HG03558 (cell line): ENCODE measurements around the gene GNG11.
A peak's percentile ranks its signal among the peaks of the same experiment; 100 is the strongest.

Experiments
- ATAC-seq: cut with Tn5 transposase; IDR thresholded peaks from one replicate; pipeline ENCODE4 v1.9.1; 2021; ENCODE audit warnings: moderate number of reproducible peaks; ENCODE audit not compliant: unreplicated experiment; ENCODE audit errors: extremely low read depth

The GNG11 gene

DNA sequence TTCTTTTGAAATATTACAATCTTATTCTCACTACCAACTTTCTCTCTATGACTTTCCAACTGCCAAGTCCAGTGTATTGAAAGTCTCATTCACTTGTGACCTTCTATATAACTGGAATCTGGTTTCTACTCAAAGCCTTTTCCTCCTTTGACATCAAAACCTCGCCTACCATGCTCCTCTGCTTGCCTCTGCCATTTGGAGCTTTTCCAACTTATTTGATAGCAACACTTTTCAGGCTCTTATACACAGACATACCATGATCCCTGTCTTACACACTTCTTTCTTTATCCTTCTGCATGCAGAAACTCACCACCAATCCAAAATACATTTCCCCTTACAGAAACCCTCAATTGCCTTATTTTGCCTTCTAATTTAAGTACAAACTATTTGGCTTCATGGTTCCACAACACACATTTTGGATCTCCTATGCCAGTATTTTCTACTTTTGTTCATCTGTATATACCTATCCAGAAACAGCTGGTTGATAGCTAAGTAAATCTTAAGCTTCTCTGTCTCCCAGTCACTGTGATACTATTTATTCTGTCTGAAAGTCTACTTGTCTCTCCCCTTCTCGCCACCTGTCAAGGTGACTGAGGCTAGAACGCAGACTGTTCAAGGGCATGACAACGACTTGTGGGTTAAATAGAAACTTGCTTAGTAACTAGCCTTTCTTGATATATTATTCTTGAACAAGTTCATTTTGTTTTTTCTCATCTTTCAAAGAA lies 22.4 kb downstream of the GNG11 start:
- no peak for ATAC-seq

DNA sequence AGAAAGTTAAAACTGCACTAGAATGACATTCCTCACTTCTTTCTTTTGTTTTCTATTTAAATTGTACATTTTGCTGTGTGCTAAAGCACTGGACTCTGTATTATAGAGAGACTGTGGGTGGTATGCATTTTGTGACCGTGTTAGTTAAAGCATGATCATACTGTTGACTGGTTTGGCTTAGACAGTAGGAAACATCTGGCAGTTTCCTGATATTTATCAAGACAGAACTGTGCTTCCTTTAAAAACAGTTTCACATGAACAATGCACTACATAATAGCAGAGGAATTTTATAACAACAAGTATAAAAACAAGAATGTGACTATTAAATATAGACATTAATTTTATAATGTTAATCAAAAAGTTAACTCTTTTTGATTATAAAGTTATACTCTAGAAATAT lies 23.1 kb downstream of the GNG11 start:
- ATAC-seq: no peak

DNA sequence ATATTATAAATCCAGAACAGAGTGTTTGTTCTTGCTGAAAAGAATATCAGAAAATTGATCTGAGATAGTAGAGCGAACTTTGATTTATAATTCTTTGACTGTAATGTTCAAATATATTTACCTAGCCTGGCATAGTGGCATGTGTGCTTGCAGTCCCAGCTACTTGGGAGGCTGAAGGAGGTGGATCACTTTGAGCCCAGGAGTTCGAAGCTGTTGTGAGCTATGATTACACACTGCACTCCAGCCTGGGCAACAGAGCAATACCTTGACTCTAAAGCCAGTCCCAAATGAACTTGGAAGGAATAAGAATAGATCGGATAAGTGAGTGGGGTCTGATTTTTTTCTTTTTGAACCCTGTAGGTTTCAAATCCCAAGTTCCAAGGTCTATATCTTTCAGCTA lies 23.5 kb downstream of the GNG11 start:
- no peak for ATAC-seq

DNA sequence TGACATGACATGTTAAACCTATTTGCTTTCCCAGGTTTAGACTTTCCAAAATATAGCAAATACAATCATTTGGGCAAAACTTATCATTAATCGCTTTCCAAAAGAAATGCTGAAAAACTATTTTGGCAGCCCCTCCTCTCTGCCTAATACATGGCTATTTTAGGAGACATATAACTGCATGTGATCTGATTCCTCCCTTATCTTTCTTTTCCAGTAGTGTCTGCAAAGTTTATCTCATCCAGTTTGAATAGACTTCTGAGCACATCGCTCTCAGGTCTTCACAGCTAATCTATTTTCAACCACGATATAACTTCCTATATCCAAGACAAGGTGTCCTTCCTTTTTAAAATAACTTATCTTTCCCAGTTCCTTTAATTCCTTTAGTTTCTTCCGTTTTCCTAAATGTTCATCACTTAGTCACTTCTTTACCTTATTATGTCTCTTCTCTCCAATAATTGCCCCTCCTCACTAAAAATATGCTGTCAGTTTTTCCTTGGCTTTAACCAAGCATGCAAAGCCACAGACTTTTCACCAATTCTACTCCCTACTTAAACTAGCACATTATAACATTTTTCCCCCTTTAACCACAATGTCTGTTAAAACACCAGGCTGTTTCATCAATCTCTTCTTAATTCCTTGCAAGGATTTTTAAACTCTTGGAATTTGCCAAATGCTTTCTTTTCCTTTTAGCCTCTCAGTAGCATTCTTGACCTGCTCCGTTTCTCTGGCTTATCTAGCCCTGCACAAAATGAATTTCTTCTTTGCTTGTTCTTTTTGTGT lies 24.4 kb downstream of the GNG11 start:
- ATAC-seq: no peak

DNA sequence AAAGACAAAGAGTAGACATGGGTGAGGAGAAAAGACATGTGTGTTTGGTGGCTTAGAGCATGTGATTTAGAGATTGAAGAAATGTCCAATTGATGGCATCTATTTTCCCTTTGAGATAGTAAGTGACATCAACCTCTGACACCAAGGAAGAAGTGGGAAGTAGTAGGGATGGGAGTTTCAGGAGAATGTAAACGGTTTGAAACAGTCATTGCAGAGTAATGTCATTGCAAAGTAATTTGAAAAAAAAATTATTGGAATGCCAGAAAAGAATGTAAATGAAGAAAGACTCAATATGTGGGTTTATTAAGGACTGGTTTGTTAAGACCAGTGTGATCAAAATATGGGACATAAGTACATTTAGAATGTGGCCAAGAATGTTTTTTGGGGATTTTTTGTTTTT lies 26.6 kb downstream of the GNG11 start:
- ATAC-seq: no peak

DNA sequence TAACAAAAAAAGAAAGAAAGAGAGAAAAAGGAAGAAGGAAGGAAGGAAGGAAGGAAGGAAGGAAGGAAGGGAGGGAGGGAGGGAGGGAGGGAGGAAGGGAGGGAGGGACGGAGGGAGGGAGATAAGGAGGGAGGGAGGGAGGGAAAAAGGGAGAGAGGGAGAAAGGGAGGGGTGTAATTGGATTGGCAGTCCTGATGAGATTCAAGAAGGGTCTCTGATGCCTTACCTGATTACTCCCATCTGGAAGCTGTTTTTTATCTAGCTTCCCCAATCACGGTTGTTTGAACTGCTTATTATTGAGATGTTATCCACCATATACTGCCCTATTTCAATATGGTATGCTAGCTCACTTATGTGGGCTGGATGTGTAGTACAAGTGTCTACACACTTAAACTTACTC lies 27.3 kb downstream of the GNG11 start:
- no peak for ATAC-seq

DNA sequence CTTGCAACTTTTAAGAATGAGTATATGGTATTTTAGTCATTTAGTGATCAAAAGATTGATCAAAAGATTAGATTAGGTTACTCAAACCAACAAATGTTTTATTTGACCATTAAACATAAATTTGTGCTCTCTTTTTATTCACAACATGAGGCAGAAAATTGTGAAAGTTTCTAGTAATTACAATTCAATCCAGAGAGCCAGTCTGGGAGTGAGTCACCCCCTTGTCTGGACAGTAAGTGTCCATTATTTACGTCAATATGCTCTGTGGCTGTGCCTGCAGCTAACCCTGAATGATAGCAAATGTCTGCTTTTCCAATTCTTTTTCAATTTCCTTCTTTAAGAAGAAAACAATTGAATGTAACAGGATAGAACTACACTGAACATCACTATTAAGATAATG lies 27.9 kb downstream of the GNG11 start:
- no peak for ATAC-seq

DNA sequence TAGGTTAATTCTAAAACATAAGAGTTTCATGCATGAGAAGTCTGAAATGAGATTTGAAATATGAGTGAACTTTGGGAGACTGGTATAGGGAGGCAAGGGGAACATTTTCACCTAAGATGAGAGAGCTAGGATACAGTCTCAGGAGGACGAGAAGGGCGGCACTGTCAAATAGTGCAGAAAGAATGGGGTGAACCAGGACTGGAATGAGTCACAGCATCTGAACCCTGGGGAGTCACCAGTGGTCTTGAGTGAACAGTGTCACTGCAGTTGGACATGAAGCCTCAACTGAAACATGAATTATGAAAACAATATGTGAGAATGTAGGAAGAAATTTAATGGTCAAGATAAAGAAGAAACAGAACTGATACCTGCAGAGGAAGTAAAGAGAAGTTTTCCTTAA lies 33.8 kb downstream of the GNG11 start:
- peak; percentile 75 for ATAC-seq

DNA sequence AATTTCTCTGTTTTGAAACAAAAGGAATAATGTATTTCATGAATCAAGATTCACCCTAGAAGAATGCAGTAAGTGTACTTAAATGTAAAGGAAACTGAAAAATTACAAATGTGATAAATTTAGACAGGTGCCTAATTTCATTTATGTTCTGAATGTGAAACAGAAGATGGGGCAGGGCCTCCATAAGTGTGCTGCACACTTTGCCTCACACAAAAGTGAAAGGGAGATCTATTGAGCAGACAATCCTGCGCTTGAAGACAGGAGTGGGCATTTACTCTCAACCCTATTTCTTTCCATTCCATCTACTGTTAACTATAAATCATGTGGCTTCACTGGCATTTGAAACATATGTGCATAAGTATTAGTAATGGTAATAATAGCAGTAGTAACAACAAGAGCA lies 36.2 kb downstream of the GNG11 start:
- ATAC-seq: no peak

DNA sequence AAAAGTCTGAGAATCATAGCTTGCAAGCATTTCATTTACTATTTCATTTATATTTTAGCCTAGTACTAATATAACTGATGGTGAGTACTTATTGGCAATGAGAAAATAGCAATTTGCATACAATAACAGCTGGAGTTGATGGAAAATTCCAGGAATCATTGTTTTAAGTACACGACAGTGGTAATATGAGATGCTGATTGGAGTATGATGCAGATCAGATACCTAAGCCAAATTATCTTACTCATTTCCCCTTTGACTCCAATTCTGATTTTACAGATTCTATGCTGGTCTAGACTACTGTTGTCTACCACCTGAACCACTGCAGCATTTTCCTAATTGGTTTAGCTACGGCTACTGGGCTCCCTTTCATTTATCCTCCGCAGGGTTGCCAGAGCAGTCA lies 36.7 kb downstream of the GNG11 start:
- no peak for ATAC-seq

DNA sequence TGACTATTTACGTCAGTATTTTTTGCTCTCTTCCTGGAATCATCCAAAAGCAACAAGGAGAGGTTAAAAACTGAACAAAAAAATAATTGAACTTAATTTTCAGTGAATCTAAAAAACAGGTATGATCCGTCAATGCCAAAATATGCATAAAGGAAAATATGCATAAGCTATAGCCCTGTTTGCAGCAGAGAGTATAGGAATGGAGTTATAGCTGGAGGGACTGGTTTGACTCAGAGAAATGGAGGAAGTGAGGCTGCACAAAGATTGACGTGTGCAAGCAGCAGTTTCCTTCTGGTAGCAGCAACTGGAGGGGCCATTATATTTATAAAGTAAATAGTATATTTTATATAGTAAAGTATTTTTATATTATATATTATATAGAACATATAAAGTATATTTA lies 37.1 kb downstream of the GNG11 start:
- ATAC-seq: no peak

DNA sequence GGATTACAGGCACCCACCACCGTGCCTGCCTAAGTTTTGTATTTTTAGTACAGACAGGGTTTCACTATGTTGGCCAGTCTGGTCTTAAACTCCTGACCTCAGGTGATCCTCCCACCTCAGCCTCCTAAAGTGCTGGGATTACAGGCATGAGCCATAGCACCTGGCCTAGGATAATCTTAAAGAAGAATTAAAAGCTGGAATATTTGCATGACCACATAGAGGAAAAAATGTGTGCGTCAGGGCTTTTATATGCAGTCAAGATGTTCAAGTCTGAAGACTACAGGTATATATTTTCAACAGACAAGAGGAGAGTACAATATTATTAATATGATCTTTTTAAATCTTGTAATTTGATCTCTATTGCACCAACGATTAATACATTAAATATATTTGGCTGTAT lies 39.5 kb downstream of the GNG11 start:
- ATAC-seq: no peak

DNA sequence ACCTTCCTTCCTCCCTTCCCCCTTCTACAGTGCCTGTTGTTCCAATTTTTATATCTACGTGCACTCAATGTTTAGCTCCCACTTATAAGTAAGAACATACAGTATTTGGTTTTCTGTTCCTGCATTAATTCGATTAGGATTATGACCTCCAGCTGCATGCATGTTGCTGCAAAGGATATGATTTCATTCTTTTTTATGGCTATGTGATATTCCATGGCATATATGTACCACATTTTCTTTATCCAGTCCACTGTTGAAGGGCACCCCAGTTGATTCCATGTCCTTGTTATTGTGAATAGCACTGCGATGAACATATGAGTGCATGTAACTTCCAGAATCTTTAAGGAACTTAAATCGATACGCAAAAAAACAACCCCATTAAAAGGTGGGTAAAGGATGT lies 42.7 kb downstream of the GNG11 start:
- no peak for ATAC-seq

DNA sequence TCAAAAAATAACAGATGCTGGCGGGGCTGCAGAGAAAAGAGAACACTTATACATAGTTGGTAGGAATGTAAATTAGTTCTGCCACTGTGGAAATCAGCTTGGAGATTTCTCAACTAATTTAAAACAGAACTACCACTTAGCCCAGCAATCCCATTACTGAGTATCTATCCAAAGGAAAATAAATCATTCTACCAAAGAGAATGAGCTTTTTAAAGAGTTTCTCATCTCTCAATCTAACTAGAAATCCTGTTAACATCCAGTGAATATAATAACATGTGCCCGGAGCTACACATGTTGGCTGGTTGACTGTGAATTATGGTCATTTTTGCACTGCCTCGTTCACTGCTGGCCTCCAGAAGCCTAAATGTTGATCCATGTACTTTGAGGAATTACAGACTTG lies 43.3 kb downstream of the GNG11 start:
- ATAC-seq: no peak

DNA sequence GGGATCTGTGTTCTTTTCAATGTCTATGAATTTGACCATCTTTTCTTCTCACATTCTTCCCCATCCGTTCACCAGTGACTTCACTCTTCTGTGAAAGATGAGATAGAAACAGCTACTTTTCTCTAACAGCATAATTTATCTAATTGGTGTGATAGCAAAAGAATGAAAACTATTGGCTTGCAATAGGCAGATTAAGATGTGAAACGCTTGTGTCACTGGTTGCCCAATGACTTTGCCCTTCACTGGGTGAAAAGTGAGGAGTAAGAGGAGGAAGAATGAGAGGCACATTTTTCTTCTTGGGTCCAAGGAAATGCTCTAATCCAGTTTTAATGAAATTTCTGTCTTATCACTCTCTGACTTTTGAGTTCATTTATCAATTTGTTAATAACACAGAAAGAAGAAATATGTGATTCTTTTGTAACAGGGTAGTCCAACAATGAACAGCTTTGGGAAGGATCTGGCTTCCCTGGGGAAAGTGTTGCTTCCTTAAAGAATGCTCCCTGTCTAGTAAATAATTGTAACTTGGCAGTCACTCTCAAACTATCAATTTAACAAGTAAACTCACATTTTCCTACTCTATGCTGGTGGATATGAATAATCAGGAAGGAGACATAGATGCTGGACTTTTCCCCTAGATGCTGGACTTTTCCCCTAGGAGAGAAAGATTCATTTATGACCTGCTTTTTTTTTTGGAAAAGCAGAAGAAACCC lies 47.5 kb downstream of the GNG11 start:
- no peak for ATAC-seq

DNA sequence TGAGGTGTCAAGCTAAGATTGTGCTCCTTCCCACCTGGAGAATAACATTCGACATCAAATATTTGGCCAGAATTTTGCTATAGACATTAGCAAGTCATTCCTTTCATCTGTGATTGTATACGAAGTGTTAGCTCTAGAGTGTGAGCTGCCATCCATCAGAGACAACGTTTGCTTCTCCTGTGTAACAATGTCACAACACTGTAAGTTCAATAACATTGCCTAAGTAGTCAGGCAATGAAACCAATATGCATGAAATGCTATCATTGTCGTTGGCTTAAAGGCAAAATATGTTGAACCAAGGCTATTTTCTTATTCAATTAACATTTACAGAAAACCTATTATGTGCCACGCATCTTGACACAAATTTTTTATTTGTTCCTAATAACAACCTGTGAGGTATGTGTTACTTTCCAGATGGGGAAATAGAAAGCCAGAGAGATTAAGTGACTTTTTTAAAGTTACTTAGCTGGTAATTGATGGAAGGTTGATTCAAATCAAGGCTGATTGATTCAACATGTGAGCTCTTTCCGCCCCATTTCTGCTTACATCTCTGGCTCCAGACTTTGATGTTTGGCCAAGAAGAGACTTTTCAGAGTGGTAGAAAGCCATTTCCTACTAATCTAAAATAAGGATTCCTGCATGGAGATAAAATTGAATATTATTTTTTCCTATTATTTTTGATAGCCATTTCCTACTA lies 50.6 kb downstream of the GNG11 start:
- ATAC-seq: no peak

DNA sequence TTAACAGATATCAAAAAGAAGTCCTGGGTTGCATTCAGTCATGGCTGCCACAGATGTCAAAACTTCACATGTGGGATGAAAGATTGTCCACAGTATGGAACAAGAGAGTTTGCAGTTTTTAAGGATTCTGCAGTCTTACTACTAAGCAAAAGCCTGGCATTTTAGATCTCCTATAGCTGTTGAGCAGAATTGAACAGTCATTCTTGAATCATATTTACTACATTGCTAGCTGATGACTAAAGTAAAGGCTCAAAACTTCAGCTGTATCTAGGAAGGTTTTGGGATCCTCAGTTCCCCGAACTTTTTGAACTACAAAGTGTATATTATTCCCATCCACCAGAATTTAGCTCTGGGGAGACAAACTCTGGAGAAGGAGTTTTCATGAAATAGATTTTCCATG lies 51.6 kb downstream of the GNG11 start:
- no peak for ATAC-seq

DNA sequence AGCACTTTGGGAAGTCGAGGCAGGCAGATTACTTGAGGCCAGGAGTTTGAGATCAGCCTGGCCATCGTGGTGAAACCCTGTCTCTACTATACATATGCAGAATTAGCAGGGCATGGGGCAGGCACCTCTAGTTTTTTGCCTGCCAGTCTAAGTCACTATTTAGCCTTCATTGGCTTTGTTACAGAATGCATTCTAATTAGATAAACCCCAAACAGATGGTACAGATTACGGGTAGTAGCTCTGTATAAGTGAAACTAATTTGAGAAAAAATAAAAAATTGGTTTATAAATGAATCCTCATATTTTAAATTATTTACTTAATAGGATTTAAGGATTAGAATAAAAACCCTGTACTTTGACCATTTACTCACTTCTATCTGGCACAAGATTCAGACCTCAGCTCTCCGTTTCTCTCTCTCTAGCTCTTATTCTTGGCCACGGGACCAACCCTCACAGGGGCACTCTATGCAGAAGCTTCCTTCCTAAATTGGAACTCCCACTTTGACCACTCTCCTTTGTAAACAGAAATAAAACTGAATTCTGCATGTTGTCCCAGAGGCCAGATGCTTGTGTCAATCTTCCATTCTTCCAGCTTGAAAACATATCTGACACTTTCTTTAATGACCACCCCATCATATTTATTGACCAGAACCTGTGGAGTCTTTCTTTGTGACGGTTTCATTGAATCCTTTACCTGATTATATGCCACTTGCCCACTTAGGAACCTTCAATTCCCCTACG lies 55.8 kb downstream of the GNG11 start:
- no peak for ATAC-seq
